Gastrocnemius medialis (tissue), 4 donors: ENCODE data around the gene MRPL51.

ENCODE experiments used
- CTCF ChIP-seq, 5 experiments: fragments of 450-650 bp in 3 of 5; fragments of 200-600 bp in 2 of 5; sonication (generic) in 2 of 5; IDR thresholded peaks in 4 of 5; conservative IDR thresholded peaks in 1 of 5; 1 replicate in 4 of 5; 2 replicates in 1 of 5; pipeline ENCODE4 v1.5.1; 2016 to 2019; ENCODE audit warnings: antibody characterized with exemption in 5 of 5, mild to moderate bottlenecking in 3 of 5, moderate library complexity in 3 of 5
- POLR2A ChIP-seq, 2 donors: fragments of 450-650 bp; IDR thresholded peaks; one replicate each; pipeline ENCODE4 v1.6.1; 2017; ENCODE audit warnings: antibody characterized with exemption in 2 of 2, mild to moderate bottlenecking in 2 of 2, moderate library complexity in 2 of 2

DNA sequence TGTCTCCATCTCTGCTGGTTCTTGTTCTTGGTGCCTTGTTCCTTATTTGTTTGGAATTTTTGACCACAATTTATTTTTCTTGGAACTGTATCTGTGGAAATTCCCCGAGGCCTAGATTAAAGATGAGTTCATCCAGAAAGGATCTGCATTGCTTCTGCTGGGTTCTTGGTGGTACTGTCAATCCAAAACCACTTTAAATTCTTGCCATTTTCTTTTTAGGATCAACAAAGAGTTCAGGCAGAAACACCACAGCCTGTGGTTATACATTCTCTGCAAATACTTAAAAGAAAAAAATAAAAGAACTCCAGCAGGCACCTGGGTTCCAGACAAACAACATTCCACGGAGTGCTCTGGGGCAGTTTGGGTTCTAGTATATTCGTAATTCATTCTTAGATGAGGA is 16.6 kb downstream of the MRPL51 start:
- TF ChIP-seq CTCF (IDR thresholded peaks at IDR 0.05 in 4 of 5, conservative IDR thresholded peaks at IDR 0.05 in 1 of 5) (no peak), POLR2A (IDR thresholded peaks at IDR 0.05) (no peak)
